Measurements from ENCODE around the gene SLC2A9. TPM values are rescaled to one million over a fixed set of nuclear protein-coding genes. Genes with fewer than 3 reads are reported as not detected.
"Not testable (repeated sequence)": the region's sequence is repeated elsewhere in the genome, so short reads cannot be mapped to it uniquely, and the experiment has no call there.

Gene SLC2A9
- total and polyA plus RNA-seq, 2 donors (not counting 3 experiments of a cell fraction or from before 2014, with no cell fraction given) = 1.6 to 1.8 TPM

- FAIRE-seq; DNase-seq (ENCODE audit: low read depth, low spot score); H3K9me1 ChIP-seq (replicated peaks; ENCODE audit: control insufficient read depth, extremely low read depth, insufficient read depth, low read length); POLR2A ChIA-PET; H3K36me3 ChIP-seq (ENCODE audit: control insufficient read depth in 2 of 2, extremely low read depth in 1 of 2, insufficient read depth in 2 of 2, low read length in 2 of 2); H3K27me3 ChIP-seq (ENCODE audit: control insufficient read depth in 2 of 2, insufficient read depth in 2 of 2, low read length in 2 of 2); H3K79me2 ChIP-seq (ENCODE audit: control insufficient read depth, insufficient read depth, low read length); intact Hi-C loops (cut with micrococcal nuclease); H3K4me3 ChIP-seq (replicated peaks in 1 of 3; ENCODE audit: insufficient read depth in 1 of 3, low read depth in 1 of 3, low read length in 3 of 3); H3K4me2 ChIP-seq (ENCODE audit: insufficient read depth, low read length); dilution Hi-C loops (cut with MboI; ENCODE audit: extremely low pct_ligation_motif_present, low sequenced_read_pairs); H4K20me1 ChIP-seq (replicated peaks; ENCODE audit: control insufficient read depth, extremely low read depth, insufficient read depth, low read length); H3K4me1 ChIP-seq (ENCODE audit: control insufficient read depth, extremely low read depth, insufficient read depth, low read length); H3K9me3 ChIP-seq (replicated peaks; ENCODE audit: control insufficient read depth, insufficient read depth, low read length); H2AFZ ChIP-seq (ENCODE audit: low read depth, low read length); BruUV-seq (replicated peaks); H3K9ac ChIP-seq (replicated peaks; ENCODE audit: extremely low read depth, insufficient read depth, low read length); H3K27ac ChIP-seq (ENCODE audit: insufficient read depth, low read depth, low read length): not testable (repeated sequence)
- CTCF ChIA-PET = interaction anchor here (0.8 kb wide), 1 partner anchor 115 kb away, joined by 3 read pairs; no protein-coding TSS in a partner anchor
Observed at GRCh38 chr4:9900633-9901032, 120.7 kb downstream of the SLC2A9 start.

DNA sequence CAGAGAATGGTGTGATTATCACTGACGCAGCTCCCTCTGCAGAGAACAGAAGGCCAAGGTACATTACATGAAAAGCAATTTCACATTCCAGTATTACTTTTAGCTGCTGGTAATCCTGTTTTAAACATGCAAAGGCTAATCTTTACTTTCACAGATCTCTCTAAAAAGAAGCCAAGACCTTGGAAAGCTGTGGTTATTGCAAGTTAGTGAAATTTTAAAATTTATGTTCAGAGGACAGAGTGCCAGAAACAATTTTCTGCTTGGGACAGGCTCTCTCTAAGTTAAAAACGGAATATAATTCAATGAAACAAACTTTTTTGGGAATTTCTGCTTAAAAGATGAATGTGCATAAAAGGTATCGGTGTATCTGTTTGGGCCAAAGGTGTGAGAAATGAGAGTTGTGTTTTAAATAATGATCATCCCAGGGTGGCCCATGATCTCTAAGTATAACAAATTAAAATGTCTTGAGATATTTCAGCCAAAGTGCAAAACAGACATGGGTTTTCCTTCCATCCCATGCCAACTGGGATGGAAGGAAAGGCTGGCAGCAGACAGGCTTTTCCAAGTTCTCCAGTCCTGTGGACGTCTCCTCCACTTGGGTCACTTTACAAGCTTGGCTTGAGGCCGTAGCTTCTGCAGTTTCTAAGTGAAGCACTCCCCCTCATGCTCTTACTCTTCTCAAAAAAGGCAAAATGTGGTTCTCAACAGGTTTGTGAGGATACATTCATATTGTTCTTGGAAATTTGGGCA is 121.8 kb downstream of the SLC2A9 start:
- Histone ChIP-seq H3K27me3 (ENCODE audit: control insufficient read depth in 2 of 2, insufficient read depth in 2 of 2, low read length in 2 of 2) (no peaks in the 10 kb centered on the region), H3K9me1 (replicated peaks; ENCODE audit: control insufficient read depth, extremely low read depth, insufficient read depth, low read length) (no peaks in the 10 kb centered on the region), H3K9ac (replicated peaks; ENCODE audit: extremely low read depth, insufficient read depth, low read length) (no peak overlapping the region), H3K79me2 (ENCODE audit: control insufficient read depth, insufficient read depth, low read length) (no peaks in the 10 kb centered on the region), H3K4me3 (replicated peaks in 1 of 3; ENCODE audit: insufficient read depth in 1 of 3, low read depth in 1 of 3, low read length in 3 of 3) (no peak overlapping the region), H3K4me1 (ENCODE audit: control insufficient read depth, extremely low read depth, insufficient read depth, low read length) (no peaks in the 10 kb centered on the region), H3K36me3 (ENCODE audit: control insufficient read depth in 2 of 2, extremely low read depth in 1 of 2, insufficient read depth in 2 of 2, low read length in 2 of 2) (no peaks in the 10 kb centered on the region), H4K20me1 (replicated peaks; ENCODE audit: control insufficient read depth, extremely low read depth, insufficient read depth, low read length) (no peaks in the 10 kb centered on the region), H3K27ac (ENCODE audit: insufficient read depth, low read depth, low read length) (no peak overlapping the region), H2AFZ (ENCODE audit: low read depth, low read length) (no peak overlapping the region), H3K4me2 (ENCODE audit: insufficient read depth, low read length) (no peak overlapping the region), H3K9me3 (replicated peaks; ENCODE audit: control insufficient read depth, insufficient read depth, low read length) (no peaks in the 10 kb centered on the region)
- BruUV-seq (replicated peaks) = no TSS peak
- ChIA-PET CTCF (interaction anchor here (1.0 kb wide), 1 partner anchor 164 kb away, joined by 3 read pairs; no protein-coding TSS in a partner anchor), POLR2A (no interaction called here)
- intact Hi-C loops (cut with micrococcal nuclease) = no loop called here
- TF ChIP-seq POLR2AphosphoS5 (IDR thresholded peaks at IDR 0.05; ENCODE audit: insufficient read depth, low read depth, low read length) (no peak), EZH2 (IDR thresholded peaks at IDR 0.05; ENCODE audit: borderline replicate concordance, low read depth, low read length, severe bottlenecking) (no peak), FOS (IDR thresholded peaks at IDR 0.05; ENCODE audit: borderline replicate concordance, insufficient read depth, low read length) (no peak), MYC (IDR thresholded peaks at IDR 0.05; ENCODE audit: low read depth, low read length) (no peak), JUN (IDR thresholded peaks at IDR 0.05; ENCODE audit: borderline replicate concordance, insufficient read depth, insufficient read length, low read depth) (no peak), GATA2 (IDR thresholded peaks at IDR 0.05; ENCODE audit: insufficient read depth, insufficient read length, low read depth, low read length) (no peak), POLR2A (IDR thresholded peaks at IDR 0.05; ENCODE audit: low read depth, low read length) (no peak)
- TF ChIP-seq, protein P1, sequence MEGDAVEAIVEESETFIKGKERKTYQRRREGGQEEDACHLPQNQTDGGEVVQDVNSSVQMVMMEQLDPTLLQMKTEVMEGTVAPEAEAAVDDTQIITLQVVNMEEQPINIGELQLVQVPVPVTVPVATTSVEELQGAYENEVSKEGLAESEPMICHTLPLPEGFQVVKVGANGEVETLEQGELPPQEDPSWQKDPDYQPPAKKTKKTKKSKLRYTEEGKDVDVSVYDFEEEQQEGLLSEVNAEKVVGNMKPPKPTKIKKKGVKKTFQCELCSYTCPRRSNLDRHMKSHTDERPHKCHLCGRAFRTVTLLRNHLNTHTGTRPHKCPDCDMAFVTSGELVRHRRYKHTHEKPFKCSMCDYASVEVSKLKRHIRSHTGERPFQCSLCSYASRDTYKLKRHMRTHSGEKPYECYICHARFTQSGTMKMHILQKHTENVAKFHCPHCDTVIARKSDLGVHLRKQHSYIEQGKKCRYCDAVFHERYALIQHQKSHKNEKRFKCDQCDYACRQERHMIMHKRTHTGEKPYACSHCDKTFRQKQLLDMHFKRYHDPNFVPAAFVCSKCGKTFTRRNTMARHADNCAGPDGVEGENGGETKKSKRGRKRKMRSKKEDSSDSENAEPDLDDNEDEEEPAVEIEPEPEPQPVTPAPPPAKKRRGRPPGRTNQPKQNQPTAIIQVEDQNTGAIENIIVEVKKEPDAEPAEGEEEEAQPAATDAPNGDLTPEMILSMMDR (IDR thresholded peaks at IDR 0.05; ENCODE audit: extremely low read depth in 1 of 2, insufficient read depth in 1 of 2, low read depth in 1 of 2, low read length in 2 of 2) = no peak
- TF ChIP-seq, protein P2, sequence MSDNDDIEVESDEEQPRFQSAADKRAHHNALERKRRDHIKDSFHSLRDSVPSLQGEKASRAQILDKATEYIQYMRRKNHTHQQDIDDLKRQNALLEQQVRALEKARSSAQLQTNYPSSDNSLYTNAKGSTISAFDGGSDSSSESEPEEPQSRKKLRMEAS (IDR thresholded peaks at IDR 0.05; ENCODE audit: insufficient read depth, insufficient read length) = no peak
- no peak for FAIRE-seq
- dilution Hi-C loops (cut with MboI; ENCODE audit: extremely low pct_ligation_motif_present, low sequenced_read_pairs) = no loop called here
- no peak for DNase-seq (ENCODE audit: low read depth, low spot score)
